HL-60 (cell line): ENCODE measurements around the gene RARA.
"Not testable (repeated sequence)": the region's sequence is repeated elsewhere in the genome, so short reads cannot be mapped to it uniquely, and the experiment has no call there.

Experiments used
- DNase-seq, 2 experiments: peaks; one replicate each; pipeline ENCODE4 v3.0.0-alpha.2; 2010 to 2020; ENCODE audit warnings: low read depth in 1 of 2, low spot score in 1 of 2
- H3K27ac ChIP-seq: fragments of 250-450 bp; sonication (Bioruptor Pico); replicated peaks from 2 replicates; pipeline ENCODE4 v1.5.1; 2020; ENCODE audit warnings: mild to moderate bottlenecking, moderate library complexity
- H3K27me3 ChIP-seq: fragments of 250-450 bp; sonication (Bioruptor Pico); 2 replicates; pipeline ENCODE4 v1.5.1; 2021; ENCODE audit warnings: mild to moderate bottlenecking, moderate library complexity; ENCODE audit not compliant: insufficient read depth, poor library complexity, severe bottlenecking
- H3K4me3 ChIP-seq: replicated peaks from 2 replicates; pipeline ENCODE4 v1.5.1; 2011; ENCODE audit warnings: mild to moderate bottlenecking, control low read depth, low read length; ENCODE audit not compliant: insufficient read depth
- GABPA ChIP-seq: IDR thresholded peaks from 2 replicates; pipeline ENCODE4 v1.6.1; 2012; ENCODE audit warnings: low read depth
- POLR2AphosphoS5 ChIP-seq: IDR thresholded peaks from 2 replicates; pipeline ENCODE4 v1.6.1; 2012; ENCODE audit warnings: low read depth
- REST ChIP-seq: IDR thresholded peaks from 2 replicates; pipeline ENCODE4 v1.6.1; 2012; ENCODE audit warnings: low read depth; ENCODE audit not compliant: insufficient replicate concordance
- SPI1 ChIP-seq: IDR thresholded peaks from 2 replicates; pipeline ENCODE4 v1.6.1; 2012; ENCODE audit warnings: low read depth, mild to moderate bottlenecking, borderline replicate concordance
- TF ChIP-seq, protein P1 (sequence below): IDR thresholded peaks from one replicate; pipeline ENCODE4 v1.5.1; 2011; ENCODE audit warnings: low read length, control low read depth, inconsistent platforms; ENCODE audit not compliant: insufficient read depth

The RARA gene

DNA sequence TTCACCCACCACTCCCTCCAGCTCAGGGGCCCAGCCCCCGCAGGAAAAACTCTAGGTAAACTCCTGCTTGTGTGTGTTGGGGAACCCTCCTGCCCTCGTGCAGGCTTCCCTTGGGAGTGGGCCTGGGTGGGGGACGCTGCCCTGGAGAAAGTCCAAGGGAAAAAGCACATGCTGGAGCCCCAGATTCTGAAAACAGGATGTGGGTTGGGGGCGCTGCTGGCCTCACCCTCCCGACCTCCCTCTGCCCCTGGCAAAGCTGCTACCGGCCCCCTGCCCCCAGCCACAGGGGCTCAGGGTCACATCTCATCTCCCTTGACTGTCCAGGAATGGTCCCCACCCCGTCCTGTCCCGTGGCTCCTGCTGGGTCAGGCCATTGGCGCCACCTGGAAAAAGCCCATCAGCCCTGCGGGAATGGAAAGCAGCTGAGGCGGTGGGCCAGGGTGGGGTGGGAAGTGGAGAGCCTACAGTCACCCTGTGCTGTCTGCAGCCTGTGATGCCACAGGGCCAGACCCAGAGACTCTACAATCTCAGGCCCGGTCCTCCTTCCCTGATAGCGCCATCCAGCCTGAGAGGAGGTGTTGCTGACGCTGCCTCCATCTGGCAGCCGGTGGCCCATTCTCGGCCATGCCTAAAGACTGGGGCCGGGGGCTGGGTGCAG is 58.0 kb downstream of the RARA start:
- no peak for TF ChIP-seq SPI1
- TF ChIP-seq, protein P1, sequence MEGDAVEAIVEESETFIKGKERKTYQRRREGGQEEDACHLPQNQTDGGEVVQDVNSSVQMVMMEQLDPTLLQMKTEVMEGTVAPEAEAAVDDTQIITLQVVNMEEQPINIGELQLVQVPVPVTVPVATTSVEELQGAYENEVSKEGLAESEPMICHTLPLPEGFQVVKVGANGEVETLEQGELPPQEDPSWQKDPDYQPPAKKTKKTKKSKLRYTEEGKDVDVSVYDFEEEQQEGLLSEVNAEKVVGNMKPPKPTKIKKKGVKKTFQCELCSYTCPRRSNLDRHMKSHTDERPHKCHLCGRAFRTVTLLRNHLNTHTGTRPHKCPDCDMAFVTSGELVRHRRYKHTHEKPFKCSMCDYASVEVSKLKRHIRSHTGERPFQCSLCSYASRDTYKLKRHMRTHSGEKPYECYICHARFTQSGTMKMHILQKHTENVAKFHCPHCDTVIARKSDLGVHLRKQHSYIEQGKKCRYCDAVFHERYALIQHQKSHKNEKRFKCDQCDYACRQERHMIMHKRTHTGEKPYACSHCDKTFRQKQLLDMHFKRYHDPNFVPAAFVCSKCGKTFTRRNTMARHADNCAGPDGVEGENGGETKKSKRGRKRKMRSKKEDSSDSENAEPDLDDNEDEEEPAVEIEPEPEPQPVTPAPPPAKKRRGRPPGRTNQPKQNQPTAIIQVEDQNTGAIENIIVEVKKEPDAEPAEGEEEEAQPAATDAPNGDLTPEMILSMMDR: no peak
- TF ChIP-seq GABPA: no peak
- TF ChIP-seq POLR2AphosphoS5: no peak
- no peak for TF ChIP-seq REST
- DNase-seq: no peak
- Histone ChIP-seq H3K27ac (no peak overlapping the region), H3K4me3 (no peak overlapping the region), H3K27me3 (no peaks in the 10 kb centered on the region)

DNA sequence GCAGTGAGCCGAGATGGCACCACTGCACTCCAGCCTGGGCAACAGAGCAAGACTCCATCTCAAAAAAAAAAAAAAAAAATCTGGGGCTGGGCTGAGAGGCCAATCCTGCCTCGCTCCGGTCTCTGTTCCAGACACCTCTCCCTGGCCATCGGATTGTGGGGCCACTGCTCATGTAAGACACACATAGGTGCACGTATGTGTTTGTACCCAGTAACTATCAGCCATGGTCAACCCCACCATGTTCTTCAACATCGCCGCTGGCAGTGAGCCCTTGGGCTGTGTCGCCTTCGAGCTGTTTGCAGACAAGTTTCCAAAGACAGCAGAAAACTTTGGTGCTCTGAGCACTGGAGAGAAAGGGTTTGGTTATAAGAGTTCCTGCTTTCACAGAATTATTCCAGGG is 58.7 kb downstream of the RARA start:
- not testable (repeated sequence) for H3K4me3 ChIP-seq, H3K27me3 ChIP-seq, H3K27ac ChIP-seq, DNase-seq

DNA sequence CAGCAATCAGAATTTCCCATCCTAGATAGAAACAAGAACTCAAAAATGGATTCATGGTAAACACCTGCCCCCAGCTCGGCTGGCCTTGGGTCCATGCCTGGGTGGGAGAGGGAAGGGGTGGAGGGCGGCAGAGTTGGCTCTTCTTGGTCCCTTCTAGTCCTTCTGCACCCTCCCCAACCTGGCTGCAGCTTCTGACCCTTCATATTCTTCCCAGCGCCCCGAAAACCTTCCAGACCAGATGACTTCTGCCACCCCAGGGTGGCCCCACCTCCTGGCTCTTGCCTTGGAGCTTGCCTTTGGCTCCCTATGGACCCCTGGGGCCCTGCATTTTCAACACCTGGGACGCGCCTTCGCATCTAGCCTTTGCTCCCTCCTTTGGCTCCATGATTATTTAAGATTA is 60.9 kb downstream of the RARA start:
- TF ChIP-seq, protein P1: no peak
- TF ChIP-seq GABPA: no peak
- TF ChIP-seq POLR2AphosphoS5: no peak
- TF ChIP-seq REST: no peak
- TF ChIP-seq SPI1: no peak
- H3K27ac ChIP-seq: no peak overlapping the region
- no peak overlapping the region for H3K4me3 ChIP-seq
- DNase-seq: no peak
- no peaks in the 10 kb centered on the region for H3K27me3 ChIP-seq

GRCh38 chr17:40371261-40371929 is 62.4 kb downstream of the RARA start:
- no peak for DNase-seq
- TF ChIP-seq SPI1: no peak
- no peak for TF ChIP-seq POLR2AphosphoS5
- TF ChIP-seq, protein P1: no peak
- TF ChIP-seq GABPA: no peak
- TF ChIP-seq REST: no peak
- H3K4me3 ChIP-seq: no peak overlapping the region

More at GRCh38 chr17:40371261-40371929, 62.4 kb downstream of the RARA start:
- H3K27me3 ChIP-seq: no peaks in the 10 kb centered on the region
- H3K27ac ChIP-seq: no peak overlapping the region
